Loucy (cell line): ENCODE results near the gene AKT1S1.

Experiments used
- CTCF ChIP-seq: fragments of 200-600 bp; sonication (generic); conservative IDR thresholded peaks from 2 replicates; pipeline ENCODE4 v1.5.1; 2014; ENCODE audit warnings: mild to moderate bottlenecking, antibody characterized with exemption, low read length
- EZH2phosphoT487 ChIP-seq: fragments of 200-600 bp; IDR thresholded peaks from 2 replicates; pipeline ENCODE4 v1.6.1; 2018; ENCODE audit warnings: antibody characterized with exemption, mild to moderate bottlenecking, moderate library complexity, borderline replicate concordance

GRCh38 chr19:49837425-49837824 is 39.7 kb downstream of the AKT1S1 start:
- TF ChIP-seq CTCF (no peak), EZH2phosphoT487 (no peak)
